Small intestine (tissue), 7 donors: ENCODE data around the gene TMPRSS11D. TPM values are rescaled to one million over a fixed set of nuclear protein-coding genes. Genes with fewer than 3 reads are reported as not detected.

Experiments used
- DNase-seq, 2 donors: peaks; one replicate each; pipeline versions ENCODE4 v3.0.0 to v3.0.0-alpha.2; 2013
- FAIRE-seq: peaks from 2 replicates; lab custom pipeline; 2012; peaks lifted over from hg19 to GRCh38; lab: Jason Lieb, UNC
- H3K27ac ChIP-seq, 3 donors: one replicate each; pipeline ENCODE4 v1.5.1; 2013; ENCODE audit warnings: low read length in 2 of 3, mild to moderate bottlenecking in 2 of 3, control low read depth in 1 of 3, inconsistent platforms in 1 of 3, low read depth in 1 of 3, moderate library complexity in 1 of 3
- H3K27me3 ChIP-seq, 3 donors: one replicate each; pipeline ENCODE4 v1.6.1; 2013; ENCODE audit warnings: low read length in 3 of 3, inconsistent platforms in 1 of 3; ENCODE audit not compliant: control insufficient read depth in 3 of 3, insufficient read depth in 3 of 3
- H3K36me3 ChIP-seq, 3 donors: one replicate each; pipeline ENCODE4 v1.6.1; 2013; ENCODE audit warnings: low read length in 3 of 3, inconsistent platforms in 1 of 3, low read depth in 1 of 3, mild to moderate bottlenecking in 1 of 3, moderate library complexity in 1 of 3; ENCODE audit not compliant: control insufficient read depth in 3 of 3, insufficient read depth in 2 of 3
- H3K4me1 ChIP-seq, 3 donors: one replicate each; pipeline ENCODE4 v1.6.1; 2013; ENCODE audit warnings: low read length in 2 of 3, inconsistent platforms in 1 of 3, low read depth in 1 of 3, mild to moderate bottlenecking in 1 of 3, moderate library complexity in 1 of 3; ENCODE audit not compliant: control insufficient read depth in 3 of 3, insufficient read depth in 2 of 3
- H3K4me3 ChIP-seq, 3 donors: one replicate each; pipeline ENCODE4 v1.5.1; 2013; ENCODE audit warnings: low read length in 3 of 3, control low read depth in 1 of 3, inconsistent platforms in 1 of 3, low read depth in 1 of 3, mild to moderate bottlenecking in 1 of 3, moderate library complexity in 1 of 3
- H3K9me3 ChIP-seq, 2 donors: one replicate each; pipeline ENCODE4 v1.6.1; 2013; ENCODE audit warnings: low read depth in 1 of 2, low read length in 1 of 2; ENCODE audit not compliant: control insufficient read depth in 2 of 2, insufficient read depth in 1 of 2
- WGBS, 3 donors: extraction: QIAGEN DNeasy Blood & Tissue Kit; methylation state at CpG; one replicate each; pipeline ENCODE4 v1.1.7; 2013; 5-methylcytosine and 5-hydroxymethylcytosine counted together
- polyA plus RNA-seq, 4 donors: library from polyadenylated mRNA; stranded (reverse) in 3 of 4; unstranded in 1 of 4; fragments of 200-250 nt in 3 of 4; fragments of 120-200 nt in 1 of 4; gene quantifications; one replicate each; pipeline versions ENCODE4 v1.2.1 to v1.2.3, GENCODE V29; 2013
- donor health status: healthy with polysubstance abuse.
- donor health status: control.
- donor health status: control.
- donor health status: Bipolar disorder and iron deficiency.
- donor health status: healthy.

Gene TMPRSS11D
- polyA plus RNA-seq, 4 donors, result 0.03 to 0.06 TPM; not detected in 2

GRCh38 chr4:67915400-67915966, 31.7 kb upstream of the TMPRSS11D start:
- Histone ChIP-seq H3K9me3 (peaks cover 0 to 7% of the 10 kb centered on the region in 2 donors), H3K4me3 (no peak overlapping the region), H3K27ac (no peak overlapping the region), H3K27me3 (no peaks in the 10 kb centered on the region), H3K36me3 (no peaks in the 10 kb centered on the region), H3K4me1 (no peaks in the 10 kb centered on the region)
- FAIRE-seq (no peak), DNase-seq (no peak)
- WGBS, 3 donors, result 65 to 70% (median 69%) methylated on average over 5 of the region's 5 CpGs

- no peak overlapping the region for H3K4me3 ChIP-seq
- H3K27ac ChIP-seq, result peak overlapping the region in 1 of 3 donors; percentile 73
- FAIRE-seq (no peak), DNase-seq (peak in 1 of 2 donors; percentile 41)
- peaks cover 0 to 11% of the 10 kb centered on the region in 2 donors for H3K9me3 ChIP-seq
- no peaks in the 10 kb centered on the region for H3K36me3 ChIP-seq
- no peaks in the 10 kb centered on the region for H3K27me3 ChIP-seq
- H3K4me1 ChIP-seq, result no peaks in the 10 kb centered on the region
- 52 to 64% (median 60%) methylated on average over 2 of the region's 2 CpGs for WGBS, 3 donors
Measured at GRCh38 chr4:67912080-67912479, 28.3 kb upstream of the TMPRSS11D start.

DNA sequence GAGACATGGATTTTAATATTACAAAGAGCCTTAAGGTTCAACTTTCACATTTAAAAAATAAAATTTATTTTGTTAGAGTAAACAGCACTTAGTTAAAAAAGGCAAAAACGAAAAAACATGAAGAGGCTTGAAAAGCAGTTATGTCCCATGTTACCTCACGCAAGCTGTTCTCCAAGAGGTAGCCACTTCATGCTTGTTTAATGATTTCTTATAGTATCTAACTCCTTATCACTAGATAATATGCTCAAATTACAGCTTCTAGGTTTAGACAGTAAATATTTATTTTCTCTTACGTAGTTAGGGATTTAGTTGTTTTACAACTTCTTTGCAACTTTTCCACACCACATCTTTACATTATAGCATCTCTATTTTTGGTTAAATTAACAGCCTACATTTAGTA, 27.8 kb upstream of the TMPRSS11D start:
- 8 to 46% (median 28%) methylated on average over 3 of the region's 3 CpGs for WGBS, 3 donors

GRCh38 chr4:67911141-67911540, 27.3 kb upstream of the TMPRSS11D start:
- Histone ChIP-seq H3K4me3 (no peak overlapping the region), H3K9me3 (peaks cover 0 to 19% of the 10 kb centered on the region in 2 donors), H3K27me3 (no peaks in the 10 kb centered on the region), H3K4me1 (no peaks in the 10 kb centered on the region), H3K36me3 (no peaks in the 10 kb centered on the region), H3K27ac (peak overlapping the region in 1 of 3 donors; percentile 73)
- DNase-seq, result peak; percentile 7 to 58
- WGBS, 3 donors, result 10 to 47% (median 26%) methylated on average over 4 of the region's 4 CpGs
- FAIRE-seq, result no peak

More for the DNA sequence above, 27.8 kb upstream of the TMPRSS11D start:
- FAIRE-seq (peak; percentile 51), DNase-seq (peak in 1 of 2 donors; percentile 8)
- Histone ChIP-seq H3K27me3 (no peaks in the 10 kb centered on the region), H3K4me1 (no peaks in the 10 kb centered on the region), H3K4me3 (no peak overlapping the region), H3K36me3 (no peaks in the 10 kb centered on the region), H3K27ac (peak overlapping the region in 1 of 3 donors; percentile 73), H3K9me3 (peaks cover 0 to 16% of the 10 kb centered on the region in 2 donors)

DNA sequence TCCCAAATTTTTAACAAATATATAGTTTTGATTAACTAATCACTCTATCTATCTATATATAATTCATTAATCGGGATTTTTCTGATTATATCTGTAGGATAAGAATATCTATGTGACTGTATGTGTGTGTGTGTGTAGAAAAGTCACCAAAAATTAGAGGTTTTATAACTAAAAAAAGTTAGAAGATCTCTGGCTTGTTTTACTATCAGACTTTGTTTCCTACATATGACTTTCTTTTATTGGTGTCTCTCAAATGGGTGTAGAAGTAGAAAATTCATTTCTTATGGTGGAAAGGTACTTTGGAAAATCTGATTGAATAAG, 26.7 kb upstream of the TMPRSS11D start:
- FAIRE-seq (no peak), DNase-seq (no peak)
- Histone ChIP-seq H3K36me3 (no peaks in the 10 kb centered on the region), H3K27ac (peak overlapping the region in 1 of 3 donors; percentile 73), H3K27me3 (no peaks in the 10 kb centered on the region), H3K4me3 (no peak overlapping the region), H3K9me3 (peaks cover 0 to 19% of the 10 kb centered on the region in 2 donors), H3K4me1 (no peaks in the 10 kb centered on the region)
- WGBS, 3 donors, result 18 to 22% (median 22%) methylated on average over 1 of the region's 1 CpG

DNA sequence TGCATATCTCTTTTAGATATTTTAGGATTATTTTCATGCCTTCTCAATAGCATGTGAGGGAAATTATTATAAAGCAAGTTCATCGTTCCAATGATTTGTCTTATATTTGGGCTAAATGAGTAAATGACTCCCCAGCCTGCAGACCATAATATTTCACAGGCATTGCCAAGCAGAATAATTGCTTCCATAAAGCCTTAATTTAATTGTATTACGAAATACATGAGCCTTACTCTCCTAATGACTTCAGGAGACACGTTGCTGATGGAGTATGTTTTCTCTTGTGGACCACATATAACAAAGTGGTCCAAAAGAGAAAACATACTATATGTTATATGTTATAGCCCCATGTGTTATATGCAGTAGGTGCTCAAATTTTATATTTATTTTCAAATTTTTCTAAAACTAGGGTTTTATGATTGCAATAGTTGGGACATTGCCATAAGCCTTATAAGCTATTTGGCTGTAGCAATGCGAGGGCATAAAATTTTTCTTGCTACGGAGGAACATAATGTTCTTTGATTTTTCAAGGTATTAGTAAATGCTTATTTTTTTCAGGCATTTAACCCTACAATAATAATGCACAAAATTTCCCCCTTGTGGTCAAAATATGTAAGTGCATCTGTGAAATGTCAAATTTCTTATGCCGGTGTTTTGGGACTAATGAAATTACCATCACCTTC, 26.2 kb upstream of the TMPRSS11D start:
- DNase-seq (peak in 1 of 2 donors; percentile 3), FAIRE-seq (no peak)
- Histone ChIP-seq H3K27ac (no peak overlapping the region), H3K36me3 (no peaks in the 10 kb centered on the region), H3K4me3 (no peak overlapping the region), H3K4me1 (no peaks in the 10 kb centered on the region), H3K27me3 (no peaks in the 10 kb centered on the region), H3K9me3 (peaks cover 0 to 19% of the 10 kb centered on the region in 2 donors)
- 53 to 62% (median 57%) methylated on average over 6 of the region's 6 CpGs for WGBS, 3 donors

DNA sequence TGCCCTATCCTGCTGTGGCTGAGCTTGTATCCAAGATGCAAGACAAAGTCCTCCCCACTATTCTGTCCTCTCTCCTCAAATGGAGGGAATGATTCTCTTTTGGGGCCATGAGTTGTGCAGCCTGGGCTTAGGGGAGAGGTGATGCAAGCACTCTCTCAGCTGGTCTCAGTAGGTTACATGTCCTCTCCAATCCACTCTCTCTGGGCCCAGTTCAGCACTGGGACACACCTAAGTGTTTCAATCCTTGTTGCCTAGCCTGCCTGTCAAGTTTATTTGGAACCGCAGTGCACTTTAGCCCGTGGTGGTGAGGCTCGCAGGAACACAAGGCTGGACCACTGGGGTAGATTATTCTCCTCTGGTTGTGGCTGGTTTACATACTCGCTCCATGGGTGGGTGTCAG, 23.8 kb upstream of the TMPRSS11D start:
- H3K4me1 ChIP-seq, result no peaks in the 10 kb centered on the region
- no peak overlapping the region for H3K27ac ChIP-seq
- no peak overlapping the region for H3K4me3 ChIP-seq
- WGBS, 3 donors, result 87 to 93% (median 91%) methylated on average over 4 of the region's 4 CpGs
- FAIRE-seq (no peak), DNase-seq (no peak)
- peaks cover 0 to 11% of the 10 kb centered on the region in 2 donors for H3K9me3 ChIP-seq
- H3K27me3 ChIP-seq, result no peaks in the 10 kb centered on the region
- H3K36me3 ChIP-seq, result no peaks in the 10 kb centered on the region

GRCh38 chr4:67899096-67899495, 15.3 kb upstream of the TMPRSS11D start:
- no peak overlapping the region for H3K4me3 ChIP-seq
- DNase-seq (no peak), FAIRE-seq (no peak)
- H3K4me1 ChIP-seq, result no peaks in the 10 kb centered on the region
- no peaks in the 10 kb centered on the region for H3K36me3 ChIP-seq
- H3K9me3 ChIP-seq, result peaks cover 0 to 7% of the 10 kb centered on the region in 2 donors
- no peaks in the 10 kb centered on the region for H3K27me3 ChIP-seq
- no peak overlapping the region for H3K27ac ChIP-seq
